HL-60 (cell line): ENCODE results near the gene BCO1.

ENCODE experiments used
- CTCF ChIP-seq: IDR thresholded peaks from one replicate; pipeline ENCODE4 v1.5.1; 2011; ENCODE audit warnings: low read length, control low read depth, inconsistent platforms; ENCODE audit not compliant: insufficient read depth
- POLR2AphosphoS5 ChIP-seq: IDR thresholded peaks from 2 replicates; pipeline ENCODE4 v1.6.1; 2012; ENCODE audit warnings: low read depth
- REST ChIP-seq: IDR thresholded peaks from 2 replicates; pipeline ENCODE4 v1.6.1; 2012; ENCODE audit warnings: low read depth; ENCODE audit not compliant: insufficient replicate concordance
- SPI1 ChIP-seq: IDR thresholded peaks from 2 replicates; pipeline ENCODE4 v1.6.1; 2012; ENCODE audit warnings: low read depth, mild to moderate bottlenecking, borderline replicate concordance

- no peak for TF ChIP-seq CTCF
- no peak for TF ChIP-seq SPI1
- TF ChIP-seq POLR2AphosphoS5, result no peak
- no peak for TF ChIP-seq REST
These were observed 10.7 kb upstream of the BCO1 start for GRCh38 chr16:81227785-81228184.
